GM21723 (cell line): ENCODE data around the gene FBXO9.
"Not testable (repeated sequence)": the region's sequence is repeated elsewhere in the genome, so short reads cannot be mapped to it uniquely, and the experiment has no call there.

Source experiments
- ATAC-seq: cut with Tn5 transposase; IDR thresholded peaks from one replicate; pipeline ENCODE4 v1.9.1; 2021; ENCODE audit warnings: mild to moderate bottlenecking, moderate library complexity; ENCODE audit not compliant: unreplicated experiment

The FBXO9 gene

DNA sequence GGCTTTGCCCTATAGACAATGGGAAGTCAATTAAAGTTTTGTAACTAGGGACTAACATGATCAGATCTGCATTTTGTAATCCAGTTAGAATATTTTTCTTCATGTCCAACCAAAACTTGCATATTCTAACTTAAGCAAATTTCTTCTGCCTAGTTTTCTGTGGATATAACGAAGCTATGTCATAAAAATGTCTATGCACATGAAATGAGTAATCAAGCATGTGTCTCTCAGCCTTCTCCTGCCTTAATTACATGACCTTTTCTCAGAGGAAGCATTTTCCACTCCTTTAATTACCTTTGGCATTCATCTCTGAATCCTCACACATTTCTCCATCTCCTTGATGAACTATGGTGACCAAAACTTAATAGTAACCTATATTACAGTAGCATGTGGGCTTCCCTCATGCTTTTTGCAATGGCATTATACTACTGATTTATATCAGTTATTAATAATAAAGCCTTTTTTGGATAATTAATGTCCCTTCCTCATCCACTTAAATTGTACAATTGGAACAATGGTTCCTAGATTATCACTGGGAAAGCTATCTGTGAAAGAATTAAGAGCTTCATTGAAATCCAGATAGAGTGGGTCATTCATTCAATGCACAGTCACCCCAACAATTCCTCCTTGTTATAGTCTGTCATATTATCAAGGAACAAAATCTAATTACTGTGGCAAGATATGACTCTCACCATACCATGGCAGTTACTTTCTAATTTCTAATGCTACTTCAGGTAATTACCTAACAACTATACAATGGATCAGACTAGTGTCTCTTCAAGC lies 19.1 kb upstream of the FBXO9 start:
- ATAC-seq: no peak

DNA sequence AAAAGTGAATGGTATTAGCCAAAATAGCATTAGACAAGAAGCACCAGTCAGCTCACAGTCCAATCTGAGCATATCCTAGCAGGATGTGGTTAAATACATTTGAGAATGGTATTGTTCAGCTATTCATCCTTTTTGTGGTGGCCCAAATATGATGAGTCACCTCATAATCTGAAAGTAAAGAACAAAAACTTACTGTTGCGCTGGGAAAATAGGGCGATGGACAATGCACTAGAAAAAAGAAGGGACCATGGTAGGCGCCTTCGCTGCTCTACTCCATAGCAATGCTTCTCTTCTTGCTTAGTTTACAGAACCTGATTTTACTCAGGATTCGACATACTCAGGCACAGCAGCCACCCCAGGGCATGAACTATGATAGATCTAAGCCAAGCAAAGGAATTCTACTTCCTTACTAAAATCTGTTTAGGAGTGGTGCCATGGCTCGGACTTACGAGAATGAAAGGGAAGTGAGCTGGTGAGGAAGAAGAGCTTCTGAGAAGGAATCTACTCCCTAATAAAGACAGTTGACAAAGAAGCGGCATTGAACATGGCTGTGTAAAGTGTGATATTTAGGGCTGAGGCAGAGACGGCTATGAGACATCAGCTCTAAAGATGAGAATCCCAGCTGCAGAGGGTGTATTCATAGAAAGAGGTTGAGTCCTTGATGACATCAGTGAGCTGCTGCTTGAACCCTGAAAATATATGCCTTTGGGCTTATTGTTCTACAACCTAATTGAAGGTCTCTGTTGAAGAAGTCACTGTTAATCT lies 16.6 kb upstream of the FBXO9 start:
- peak; percentile 95 for ATAC-seq

DNA sequence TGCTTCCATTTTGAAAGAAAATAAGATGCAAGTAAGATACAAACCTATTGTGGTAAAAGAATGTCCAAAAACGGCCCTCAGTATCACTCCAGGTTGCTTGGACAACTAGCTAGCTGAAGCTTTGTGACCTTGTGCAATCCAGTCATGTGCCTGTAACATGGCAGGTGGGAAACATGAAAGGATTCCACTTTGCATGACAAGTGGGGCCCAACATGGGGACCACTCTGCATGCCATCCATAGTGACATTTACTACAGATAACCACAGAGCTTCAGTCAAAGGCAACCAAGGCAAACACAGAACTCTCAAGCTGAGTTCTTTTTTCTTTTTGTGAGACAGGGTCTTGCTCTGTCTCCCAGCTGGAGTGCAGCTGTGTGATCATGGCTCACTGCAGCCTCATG lies 15.8 kb upstream of the FBXO9 start:
- no peak for ATAC-seq

DNA sequence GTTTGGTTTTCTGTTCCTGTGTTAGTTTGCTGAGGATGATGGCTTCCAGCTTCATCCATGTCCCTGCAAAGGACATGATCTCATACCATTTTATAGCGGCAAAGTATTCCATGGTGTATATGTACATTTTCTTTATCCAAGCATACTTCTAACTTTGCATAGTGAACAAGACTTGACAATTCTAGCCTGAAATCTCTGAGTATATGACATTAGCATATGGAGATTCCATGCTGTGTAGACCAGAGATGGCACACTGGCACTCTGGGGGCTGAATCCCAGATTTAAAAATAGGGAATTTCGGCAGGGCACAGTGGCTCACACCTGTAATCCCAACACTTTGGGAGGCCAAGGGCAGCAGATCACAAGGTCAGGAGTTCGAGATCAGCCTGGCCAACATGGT lies 13.1 kb upstream of the FBXO9 start:
- not testable (repeated sequence) for ATAC-seq

DNA sequence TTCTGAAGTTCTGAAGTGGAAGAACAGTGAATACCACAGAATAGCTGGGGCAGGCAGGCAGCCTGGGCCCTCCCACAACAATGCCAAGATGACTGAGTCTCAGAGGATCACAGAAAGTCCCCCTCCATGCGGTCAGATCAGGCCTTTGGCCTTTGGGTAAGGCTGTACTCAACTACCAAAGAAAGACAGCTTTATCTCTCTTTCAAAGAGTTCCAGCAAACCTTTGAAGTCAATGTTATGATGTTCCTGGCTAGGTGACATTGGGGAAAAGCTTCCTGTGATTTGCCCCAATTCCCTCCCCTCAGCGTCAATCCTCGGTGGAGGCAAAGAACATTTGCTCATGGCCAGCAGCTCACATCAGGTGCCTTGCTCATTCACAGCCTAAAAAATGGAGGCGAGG lies 10.7 kb upstream of the FBXO9 start:
- no peak for ATAC-seq

DNA sequence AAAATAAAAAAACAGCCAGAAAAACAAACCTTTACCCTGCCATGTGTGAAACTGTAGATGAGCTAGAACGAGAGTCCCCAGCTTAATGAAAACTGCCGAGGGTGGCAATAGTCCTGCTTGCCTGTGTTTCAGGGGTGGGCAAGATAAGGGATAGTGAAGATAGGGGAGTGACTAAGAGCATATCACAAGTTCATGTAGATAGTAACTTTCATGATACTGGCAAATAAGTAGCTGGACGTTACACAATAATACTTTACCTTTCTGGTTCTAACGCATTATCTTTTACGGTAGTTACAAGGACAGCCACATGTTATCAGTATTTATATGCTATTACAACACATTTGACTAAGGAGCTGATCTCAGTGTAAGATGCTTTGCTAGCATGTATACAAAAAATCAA lies 9.3 kb upstream of the FBXO9 start:
- no peak for ATAC-seq

DNA sequence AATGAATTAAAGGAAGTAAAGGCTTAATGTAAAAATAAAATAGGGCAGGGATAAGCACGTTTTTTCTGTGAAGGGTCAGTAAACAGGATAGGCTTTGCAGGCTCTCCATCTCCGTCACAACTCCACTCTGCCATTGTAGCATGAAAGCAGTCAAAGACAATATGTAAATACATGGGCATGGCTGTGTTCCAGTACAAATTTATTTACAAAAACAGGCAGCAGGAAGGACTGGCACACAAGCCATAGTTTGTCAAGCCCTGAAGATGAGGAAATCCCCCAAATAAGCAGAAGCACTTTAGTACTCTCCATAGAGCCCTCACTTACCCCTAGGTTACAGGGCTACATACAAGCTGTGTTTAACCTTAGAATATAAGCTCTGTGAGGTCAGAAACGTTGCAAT lies 8.9 kb upstream of the FBXO9 start:
- no peak for ATAC-seq

DNA sequence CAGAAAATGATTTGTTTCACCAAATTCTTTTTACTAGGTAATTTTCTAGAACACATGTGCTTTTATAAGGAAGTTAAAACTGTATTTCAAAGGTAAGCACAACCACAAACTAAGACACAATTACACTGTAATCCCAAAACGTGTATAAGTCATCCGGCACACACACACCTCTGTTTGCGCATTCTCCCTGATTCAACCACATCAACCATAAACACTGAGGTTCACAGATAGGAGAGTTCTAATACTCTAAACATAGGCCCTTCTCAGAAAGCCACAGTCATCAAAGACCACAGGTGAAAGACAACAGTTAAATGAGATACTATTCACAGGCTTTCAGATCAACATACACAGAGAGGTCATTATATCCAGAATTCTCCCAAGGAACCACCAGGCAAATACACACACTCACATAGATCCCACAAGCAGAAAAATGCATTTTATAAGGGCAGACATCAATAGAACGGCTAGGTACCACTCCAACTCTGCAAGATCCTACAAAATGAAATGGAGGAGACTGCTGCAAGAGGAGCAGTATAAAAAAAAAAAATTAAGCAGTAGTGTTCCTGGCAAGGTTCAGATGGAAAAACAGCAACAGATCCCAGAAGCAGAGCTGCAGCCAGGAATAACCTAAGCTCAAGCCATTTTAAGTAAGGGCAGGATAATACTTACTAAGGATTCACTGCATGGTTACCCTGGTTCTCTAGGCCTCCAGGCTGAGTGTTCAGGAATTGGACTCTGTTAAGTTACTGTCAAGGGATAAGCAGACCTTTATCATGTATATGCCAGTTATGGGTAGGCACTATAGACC lies 6.6 kb upstream of the FBXO9 start:
- no peak for ATAC-seq

DNA sequence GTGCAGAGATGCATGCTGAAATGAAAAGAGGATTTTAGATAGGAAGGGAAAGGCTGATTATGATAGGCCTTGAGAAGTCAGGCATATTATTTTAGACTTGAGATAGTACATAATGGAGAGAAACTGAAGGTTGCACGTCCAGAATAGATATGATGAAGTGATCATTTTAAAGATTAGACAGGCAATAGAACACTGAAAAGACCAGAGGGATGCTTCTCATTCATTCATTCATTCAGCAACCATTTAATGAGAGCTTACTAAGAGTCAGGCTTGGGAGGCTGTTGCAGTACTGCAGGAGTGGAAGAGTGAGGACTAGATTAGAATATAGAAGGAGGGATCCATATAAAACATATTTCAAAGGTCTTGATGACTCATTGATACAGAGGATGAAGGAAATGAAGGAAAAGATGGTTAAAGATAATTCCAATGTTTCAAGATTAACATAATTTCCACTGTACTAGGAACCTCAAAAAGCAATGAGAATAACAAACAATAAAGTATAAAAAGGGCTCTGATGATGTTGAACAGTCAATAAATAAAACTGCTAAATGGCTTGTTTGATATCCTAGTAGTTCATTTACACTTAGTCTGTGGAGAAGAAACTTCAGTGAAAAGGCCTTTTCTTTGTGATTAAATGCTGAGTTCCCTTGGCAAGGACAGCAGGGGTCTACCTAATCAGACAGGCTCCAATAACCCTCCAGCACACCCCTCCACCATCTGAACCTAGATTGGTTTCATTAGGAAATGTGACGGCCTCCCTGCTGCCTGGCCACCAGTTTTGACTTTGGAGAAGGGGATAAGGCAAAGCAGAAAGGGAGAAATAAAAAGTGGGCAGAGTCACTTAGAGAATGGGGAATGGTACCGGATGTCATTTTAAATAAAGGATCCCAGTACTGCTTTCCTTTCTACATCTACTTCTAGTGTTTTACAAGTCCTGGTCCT lies 5.3 kb upstream of the FBXO9 start:
- ATAC-seq: no peak

DNA sequence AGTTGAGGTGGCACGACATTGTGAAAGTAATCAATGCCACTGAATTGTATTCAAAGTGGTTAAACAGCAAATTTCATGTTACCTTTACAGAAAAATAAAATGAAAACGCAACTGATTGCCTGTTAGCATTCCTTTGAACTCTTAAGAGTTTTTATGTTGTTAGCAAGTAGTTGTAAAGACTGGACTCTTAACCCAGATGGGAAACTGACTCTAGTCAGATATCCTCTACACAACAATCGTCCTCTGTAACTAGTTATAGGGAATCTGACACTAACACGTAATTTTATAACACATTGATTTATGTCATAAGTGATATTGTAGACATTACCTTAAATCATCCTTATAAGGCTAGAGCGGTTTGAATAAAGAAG lies 3.0 kb upstream of the FBXO9 start:
- ATAC-seq: no peak

DNA sequence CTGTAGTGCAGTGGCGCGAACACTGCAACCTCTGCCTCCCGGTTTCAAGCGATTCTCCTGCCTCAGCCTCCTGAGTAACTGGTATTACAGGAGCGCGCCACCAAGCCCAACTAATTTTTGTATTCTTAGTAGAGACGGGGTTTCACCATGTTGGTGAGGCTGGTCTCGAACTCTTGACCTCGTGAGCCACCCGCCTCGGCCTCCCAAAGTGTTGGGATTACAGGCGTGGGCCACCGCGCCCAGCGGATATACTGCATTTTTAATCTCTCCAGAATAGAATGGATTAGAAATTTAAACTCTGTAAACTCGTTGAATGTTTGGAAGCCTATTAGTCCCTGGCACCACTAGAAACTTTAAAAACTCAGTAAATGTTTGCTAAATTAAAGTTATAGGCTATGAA lies 949 bp upstream of the FBXO9 start:
- not testable (repeated sequence) for ATAC-seq

DNA sequence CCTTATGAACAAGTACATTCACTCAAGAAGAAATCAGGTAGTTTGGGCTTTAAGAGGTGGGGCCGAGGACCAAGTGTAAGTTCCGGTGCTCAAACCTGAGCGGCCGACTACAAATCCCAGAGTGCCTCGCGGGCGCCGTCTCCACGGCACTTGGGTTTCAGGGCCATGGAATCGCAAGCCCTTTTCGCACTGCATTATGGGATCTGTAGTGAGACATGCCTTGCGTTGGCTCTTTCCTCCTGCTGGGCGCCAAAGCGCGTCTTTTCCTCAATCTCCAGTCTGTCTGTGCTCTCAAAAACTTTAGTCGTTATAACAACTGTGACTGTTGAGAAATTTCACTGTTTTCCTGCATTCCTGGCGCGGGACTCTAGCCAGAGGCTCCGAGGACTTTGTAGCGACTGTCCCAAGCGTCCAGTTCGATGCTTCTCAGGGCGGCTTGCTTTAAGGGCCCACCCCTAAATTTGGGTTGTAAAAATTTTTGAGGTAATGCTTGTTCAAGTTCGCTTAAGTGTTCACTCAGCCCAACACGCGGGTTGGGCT lies 408 bp upstream of the FBXO9 start:
- peak; percentile 71 for ATAC-seq

DNA sequence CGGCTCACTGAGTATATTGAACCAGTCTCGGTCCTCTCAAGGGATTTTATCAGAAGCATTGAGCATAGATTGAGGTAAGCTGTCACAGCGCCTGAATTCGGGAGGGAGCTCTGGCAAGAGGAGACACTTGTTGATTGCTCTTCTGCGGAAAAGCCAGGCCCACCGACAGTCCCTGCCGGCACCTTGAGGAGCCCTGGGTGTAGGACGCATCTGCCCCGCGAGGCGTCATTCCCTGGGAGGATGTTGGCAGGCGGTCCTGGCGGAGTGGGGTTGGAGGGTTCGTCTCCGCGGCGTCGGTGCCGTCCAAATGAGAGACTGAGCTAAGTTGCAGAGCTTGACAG lies 843 bp downstream of the FBXO9 start:
- no peak for ATAC-seq

DNA sequence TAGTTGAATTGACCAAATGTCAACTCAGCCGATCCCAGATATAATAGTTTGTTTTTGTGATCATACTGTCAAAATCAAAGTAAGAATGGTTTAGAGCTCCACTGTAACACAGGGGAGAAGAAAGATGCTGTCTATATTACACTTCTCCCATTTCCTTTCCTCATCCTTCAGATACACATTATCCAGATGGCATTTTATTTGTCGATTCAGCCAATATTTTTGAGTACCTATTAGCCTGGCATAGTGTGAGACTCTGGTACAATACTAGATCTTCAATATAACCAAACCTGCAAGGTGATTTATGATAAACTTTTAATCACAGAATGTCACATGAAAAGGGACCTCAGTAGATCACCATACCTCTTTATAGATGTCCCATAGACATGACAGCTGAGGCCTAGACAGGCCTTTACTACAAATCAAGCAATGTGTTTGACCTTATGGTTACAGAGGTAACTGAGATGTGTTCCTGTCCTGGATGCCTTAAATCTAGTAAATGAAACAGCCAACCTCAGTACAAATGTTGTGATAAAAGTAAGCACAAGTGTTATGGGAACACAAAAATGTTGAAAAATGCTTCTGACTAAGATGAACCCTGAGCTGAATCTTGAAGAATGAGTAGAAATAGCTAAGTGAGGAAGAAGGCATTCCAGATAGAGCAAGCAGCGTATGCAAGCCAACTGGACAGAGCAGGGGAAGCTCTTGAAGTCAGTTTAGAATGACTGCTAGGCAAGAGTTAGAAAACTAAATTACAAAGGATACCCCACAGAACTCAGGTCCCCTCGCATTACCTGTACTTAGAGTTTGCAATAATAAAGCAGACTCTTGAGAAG lies 1.9 kb downstream of the FBXO9 start:
- ATAC-seq: no peak

DNA sequence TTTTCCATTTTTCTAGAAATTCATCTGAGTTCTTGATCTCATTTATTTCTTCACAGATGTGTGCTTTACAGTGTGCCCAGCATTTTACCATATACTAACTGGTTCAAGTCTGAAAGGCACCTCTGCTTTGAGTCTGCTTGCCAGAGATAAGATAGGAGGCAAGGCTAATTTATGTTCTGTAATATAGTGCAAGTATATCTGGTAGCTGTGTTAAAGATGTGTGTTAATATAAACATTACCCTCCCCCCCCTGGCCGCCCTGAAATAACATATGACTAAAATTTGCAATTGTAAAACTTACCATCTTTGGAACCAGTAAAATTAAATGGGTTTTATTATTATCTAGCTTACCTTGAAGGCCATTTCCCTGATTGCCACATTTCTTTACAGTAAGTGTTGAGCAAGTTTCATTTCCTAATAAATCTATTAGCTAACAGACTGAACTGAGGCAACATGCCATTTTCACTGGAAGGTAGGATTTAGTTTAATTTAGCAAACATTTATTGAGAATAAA lies 2.7 kb downstream of the FBXO9 start:
- ATAC-seq: no peak

DNA sequence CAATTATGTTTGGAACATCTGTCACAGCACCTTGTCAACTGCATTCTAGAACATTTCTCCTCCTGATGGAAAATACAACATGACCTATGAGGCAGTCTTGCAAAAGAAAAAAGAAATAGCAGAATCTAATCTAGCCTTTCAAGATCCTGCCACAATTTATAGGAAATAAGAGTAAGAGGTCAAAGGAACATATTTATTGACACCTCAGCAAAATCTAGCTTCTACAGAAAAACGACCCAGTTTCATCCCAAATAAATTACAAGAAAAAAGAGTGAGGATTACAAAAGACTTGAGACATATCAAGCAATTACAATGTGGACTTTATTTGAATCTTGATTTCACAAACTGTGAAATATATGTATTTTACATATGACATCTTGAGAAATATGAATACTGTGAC lies 4.2 kb downstream of the FBXO9 start:
- no peak for ATAC-seq

DNA sequence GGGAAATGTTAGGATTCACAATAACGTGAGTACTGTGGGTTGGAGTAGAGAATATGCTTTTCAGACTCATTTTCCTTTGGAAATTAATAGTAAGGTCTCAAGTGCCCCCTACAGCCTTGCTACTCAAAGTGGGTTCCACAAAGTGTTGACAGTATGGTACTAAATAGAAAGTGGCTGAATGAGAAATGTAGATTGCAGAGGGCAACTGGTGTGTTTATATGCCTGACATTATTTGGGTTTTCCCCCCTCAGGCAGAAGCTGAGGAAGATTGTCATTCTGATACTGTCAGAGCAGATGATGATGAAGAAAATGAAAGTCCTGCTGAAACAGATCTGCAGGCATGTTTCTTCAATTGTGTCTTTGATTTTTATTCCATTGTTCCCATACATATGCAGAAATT lies 5.6 kb downstream of the FBXO9 start:
- ATAC-seq: peak; percentile 79

DNA sequence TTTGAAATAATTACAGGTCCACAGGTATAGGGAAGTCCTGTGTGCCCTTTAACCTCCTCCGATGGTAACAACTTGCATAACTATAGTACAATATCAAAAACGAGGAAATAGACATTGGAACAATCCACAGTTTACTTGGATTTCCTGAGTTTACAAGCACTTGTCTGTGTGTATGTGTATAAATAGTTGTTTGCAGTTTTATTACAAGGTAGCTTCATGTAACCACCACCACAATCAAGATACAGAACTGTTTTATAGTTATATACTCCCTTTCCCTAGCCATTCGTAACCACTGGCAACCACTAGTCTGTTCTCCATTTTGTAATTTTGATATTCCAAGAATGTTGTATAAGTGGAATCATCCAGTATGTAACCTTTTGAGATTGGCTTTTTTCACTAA lies 9.1 kb downstream of the FBXO9 start:
- ATAC-seq: no peak

DNA sequence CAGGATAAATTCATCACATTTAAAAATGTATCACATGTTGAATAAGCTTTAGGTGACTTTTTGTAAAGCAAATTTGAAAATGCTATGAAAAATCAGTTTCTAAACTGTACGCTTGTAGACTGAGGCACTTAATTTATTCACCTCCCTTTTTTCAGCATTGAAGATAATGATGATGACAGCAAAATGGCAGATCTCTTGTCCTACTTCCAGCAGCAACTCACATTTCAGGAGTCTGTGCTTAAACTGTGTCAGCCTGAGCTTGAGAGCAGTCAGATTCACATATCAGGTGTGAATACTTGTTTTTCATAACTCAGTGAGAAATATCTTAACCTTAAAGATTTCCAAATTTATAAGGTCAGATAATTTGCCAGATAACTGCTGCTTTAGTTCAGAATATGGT lies 15.6 kb downstream of the FBXO9 start:
- no peak for ATAC-seq
